HG02642 (cell line): ENCODE results near the gene KMT2B.
A peak's percentile ranks its signal among the peaks of the same experiment; 100 is the strongest.
"Not testable (repeated sequence)": the region's sequence is repeated elsewhere in the genome, so short reads cannot be mapped to it uniquely, and the experiment has no call there.

ENCODE experiments used
- ATAC-seq: cut with Tn5 transposase; IDR thresholded peaks from one replicate; pipeline ENCODE4 v1.9.1; 2021; ENCODE audit warnings: mild to moderate bottlenecking; ENCODE audit not compliant: unreplicated experiment, poor library complexity

The KMT2B gene

GRCh38 chr19:35754370-35755130 lies 36.7 kb downstream of the KMT2B start:
- no peak for ATAC-seq

DNA sequence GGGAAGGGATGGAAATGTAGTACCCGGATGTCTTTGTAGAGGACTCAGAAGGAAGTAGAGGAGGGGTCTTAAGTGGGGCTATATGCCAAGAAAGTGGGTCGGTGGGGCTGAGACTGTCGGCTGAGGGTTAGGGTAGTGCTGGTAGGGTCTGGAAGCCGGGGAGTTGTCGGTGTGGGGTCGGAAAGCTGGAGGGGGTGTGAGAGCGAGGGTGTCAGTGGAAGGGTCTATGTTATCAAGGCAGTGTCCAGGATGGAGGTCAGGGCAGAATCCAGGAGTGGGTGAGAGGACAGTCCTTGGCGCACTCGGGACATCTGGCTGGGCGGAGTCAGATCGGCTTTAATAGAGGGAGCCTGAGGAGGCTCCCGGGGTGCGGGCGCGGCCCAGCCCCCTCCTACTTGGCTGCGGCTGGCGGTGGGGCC lies 37.3 kb downstream of the KMT2B start:
- ATAC-seq: no peak

DNA sequence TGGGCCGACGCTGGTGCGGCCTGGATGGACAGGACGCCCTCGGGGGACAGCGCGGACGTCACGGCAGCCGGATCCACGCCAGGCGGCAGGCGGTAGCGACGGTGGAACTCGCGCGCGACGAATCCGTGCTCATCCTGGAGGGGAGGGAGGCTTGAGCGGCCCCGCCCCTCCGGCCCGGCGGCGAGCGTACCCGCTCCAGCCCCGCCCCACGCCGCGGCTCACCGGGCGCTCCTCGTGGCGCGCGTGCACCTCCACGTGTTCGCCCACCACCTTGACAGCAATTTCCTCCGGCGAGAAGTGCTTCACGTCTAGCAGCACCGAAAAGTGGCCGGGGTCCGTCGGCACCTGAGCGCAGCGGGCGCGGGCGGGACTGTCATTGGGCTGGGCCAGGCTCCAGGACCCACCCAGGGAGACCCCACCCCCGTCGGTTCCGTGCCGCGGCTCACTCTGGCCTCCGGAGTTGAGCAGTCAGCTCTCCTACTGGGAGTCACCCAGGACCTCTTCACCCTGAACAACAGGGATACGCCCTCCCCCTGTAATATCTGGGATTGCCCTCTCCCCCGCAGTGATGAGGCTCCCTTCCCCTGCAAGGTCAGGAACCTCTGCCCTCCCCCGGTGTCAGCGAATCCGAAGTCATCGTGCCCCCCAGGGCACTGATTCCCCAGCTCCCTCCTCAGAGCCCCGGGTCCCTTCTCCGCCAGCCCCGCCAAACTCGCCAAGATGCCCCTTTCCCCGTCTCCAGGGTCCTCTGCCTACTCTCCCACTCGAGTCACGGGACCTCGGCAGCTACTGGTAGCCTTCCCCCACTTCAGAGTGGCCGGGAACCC lies 38.0 kb downstream of the KMT2B start:
- ATAC-seq: no peak

GRCh38 chr19:35756377-35757230 lies 38.8 kb downstream of the KMT2B start, which contains the start of gene HSPB6:
HSPB6 (minus strand) TSS chr19:35757029; CDS start chr19:35757008, 21 bp downstream.
- ATAC-seq: no peak

DNA sequence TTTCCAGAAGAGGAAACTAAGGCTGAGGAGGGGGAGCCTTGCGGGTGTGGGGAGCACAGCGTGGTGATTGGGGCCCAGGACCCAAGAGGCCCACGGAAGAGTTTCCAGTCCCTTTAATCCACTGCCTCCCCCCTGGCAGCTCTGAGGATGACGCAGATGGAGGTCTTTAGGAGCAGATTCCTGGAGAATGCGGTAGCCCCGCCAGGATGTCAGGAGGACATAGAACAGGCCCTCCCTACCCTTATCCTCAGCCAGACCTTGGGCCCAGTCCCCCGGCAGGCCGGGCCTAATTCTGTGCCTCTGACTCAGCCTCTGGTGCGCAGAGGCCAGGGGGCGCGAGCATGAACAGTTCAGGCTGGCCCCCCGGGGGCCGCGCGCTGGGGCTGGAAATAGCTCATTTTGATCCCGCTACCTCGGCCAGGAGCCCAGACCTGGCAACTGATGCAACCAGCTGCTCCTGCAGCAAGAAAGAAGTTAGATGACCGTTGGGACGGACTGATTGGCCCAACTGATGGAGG lies 39.5 kb downstream of the KMT2B start:
- no peak for ATAC-seq

- ATAC-seq: peak; percentile 95
Measured at GRCh38 chr19:35757749-35758608, 40.2 kb downstream of the KMT2B start, which contains the start of gene PROSER3. PROSER3 (plus strand) TSS chr19:35758176; CDS start chr19:35758216, 40 bp downstream.

DNA sequence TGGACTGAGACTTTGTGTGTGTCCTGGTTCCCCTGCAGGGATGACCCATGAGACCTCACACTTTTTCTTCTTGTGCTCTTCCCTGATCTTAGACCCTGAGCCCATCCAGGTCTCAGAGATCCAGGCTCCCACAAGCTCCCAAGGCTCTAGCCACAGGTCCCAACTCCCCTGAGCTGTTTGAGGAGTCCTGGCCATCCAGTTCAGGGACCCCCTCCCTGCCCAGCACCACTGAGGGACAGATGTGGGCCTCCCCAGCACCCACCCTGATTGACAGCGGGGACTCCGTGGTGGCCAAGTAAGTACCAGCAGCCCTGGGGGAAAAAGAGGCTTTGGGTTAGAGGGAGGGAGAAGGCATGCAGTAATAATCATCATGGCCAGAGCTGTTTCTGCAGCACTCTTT lies 41.9 kb downstream of the KMT2B start:
- ATAC-seq: no peak

DNA sequence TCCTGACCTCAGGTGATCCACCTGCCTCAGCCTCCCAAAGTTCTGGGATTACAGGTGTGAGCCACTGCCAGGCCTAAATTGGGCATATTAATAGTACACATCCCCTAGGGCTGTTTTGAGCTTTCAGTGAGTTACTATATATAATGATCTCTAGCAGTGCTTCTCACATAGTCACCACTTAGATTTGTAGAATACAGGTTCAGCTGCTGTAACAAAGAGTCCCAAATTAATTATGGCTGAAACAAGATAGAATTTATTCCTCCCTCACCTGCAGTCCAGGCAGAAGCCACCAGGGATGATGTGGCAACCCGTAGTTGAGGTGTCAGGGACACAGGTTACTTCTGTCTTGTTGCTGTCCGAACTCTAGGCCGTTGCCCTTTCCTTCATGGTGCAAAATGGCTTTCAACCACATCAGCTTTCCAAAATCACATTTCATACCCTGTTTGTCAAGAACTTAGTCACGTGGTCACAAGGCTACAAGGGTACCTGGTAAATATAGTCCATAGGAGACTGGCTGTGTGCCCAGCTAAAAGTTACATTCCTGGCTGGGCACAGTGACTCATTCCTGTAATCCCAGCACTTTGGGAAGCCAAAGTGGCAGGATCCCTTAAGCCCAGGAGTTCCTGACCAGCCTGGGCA lies 43.0 kb downstream of the KMT2B start:
- ATAC-seq: no peak

DNA sequence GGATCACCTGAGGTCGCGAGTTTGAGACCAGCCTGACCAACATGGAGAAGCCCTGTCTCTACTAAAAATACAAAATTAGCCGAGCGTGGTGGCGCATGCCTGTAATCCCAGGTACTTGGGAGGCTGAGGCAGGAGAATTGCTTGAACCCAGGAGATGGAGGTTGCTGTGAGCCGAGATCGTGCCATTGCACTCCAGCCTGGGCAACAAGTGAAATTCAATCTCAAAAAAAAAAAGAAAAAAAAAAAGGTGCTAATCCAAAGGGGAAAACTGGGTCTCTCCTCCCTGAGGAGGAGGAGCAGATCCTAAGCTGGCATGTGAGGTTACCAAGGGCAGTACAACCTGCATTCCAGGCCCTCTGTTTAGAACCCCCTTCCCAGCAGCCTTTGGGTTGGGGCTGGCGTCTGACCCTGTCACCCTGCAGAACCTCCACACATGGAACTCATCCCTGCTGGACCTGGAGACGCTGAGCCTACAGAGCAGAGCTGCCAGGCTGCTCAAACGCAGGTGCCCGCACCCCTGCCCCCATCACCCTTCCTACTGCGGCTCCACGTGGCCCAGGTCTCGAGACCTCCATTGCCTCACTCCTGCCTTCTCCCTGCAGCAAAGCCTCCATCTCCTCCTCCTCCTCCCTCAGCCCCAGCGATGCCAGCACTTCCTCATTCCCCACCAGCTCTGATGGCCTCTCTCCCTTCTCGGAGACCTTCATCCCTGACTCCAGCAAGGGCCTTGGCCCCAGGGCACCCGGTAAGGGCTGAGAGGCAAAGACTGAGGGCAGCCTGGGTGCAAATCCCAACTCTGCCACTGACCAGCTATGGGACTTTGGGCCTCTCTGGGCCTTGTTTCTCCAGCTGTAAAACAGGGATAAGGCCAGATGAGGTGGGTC lies 46.9 kb downstream of the KMT2B start:
- no peak for ATAC-seq

DNA sequence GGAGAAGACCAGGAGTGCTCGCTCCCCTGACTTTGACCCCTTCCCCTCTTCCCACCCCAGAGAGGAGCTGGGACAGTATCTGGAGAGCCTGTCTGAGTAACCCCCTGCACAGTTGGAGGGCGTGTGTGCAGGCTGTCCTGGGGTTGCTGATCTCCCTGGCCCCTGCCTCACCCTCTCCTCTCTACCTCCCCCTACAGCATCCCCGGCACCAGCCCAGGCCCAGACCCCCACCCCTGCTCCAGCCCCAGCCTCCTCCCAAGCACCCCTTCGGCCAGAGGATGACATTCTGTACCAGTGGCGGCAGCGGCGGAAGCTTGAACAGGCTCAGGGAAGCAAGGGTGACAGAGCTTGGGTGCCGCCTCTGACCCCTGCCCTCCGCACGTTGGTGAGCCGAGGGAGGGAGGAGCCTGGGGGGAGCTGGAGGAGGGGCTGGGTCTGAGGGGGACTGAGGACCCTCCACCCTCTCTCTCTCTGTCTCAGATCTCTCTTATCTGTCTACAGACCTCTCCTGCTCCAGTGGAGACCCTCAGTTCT lies 48.8 kb downstream of the KMT2B start:
- ATAC-seq: no peak

DNA sequence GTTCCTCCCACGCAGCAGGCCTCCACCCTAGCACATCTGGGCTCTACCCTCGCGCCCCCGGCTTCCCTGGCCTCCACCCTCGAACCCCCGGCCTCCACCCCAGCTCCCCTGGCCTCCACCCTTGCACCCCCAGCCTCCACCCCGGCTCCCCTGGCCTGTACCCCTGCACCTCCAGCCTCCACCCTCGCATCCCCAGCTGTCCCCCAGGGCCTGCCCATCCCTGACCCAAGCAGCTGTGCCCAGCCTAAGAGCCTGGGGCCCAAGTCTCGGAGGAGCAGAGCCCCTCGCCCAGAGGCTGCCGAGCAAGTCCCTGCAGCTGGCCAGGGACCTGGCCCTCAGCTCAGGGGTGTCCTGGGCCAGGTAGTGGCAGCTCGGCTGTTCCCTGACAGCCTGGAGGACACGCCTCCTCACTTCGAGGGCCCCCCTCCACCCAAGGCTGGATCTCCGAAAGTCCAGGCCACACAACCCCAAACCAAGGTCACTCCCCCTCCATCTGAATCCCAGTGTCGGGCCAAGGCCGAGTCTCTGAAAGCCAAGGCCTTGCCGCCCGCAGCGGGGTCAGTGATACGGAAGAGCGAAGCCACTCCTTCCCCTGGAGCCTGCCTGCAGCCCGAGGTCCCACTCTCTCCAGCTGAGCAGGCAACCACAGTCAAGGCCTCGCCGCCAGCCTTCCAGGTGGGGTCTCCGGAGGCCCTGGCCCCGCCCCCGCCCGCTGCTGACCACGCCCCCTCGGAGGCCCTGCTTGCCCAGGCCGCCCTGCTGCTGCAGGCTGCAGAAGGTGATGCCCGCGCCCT lies 49.7 kb downstream of the KMT2B start:
- no peak for ATAC-seq

DNA sequence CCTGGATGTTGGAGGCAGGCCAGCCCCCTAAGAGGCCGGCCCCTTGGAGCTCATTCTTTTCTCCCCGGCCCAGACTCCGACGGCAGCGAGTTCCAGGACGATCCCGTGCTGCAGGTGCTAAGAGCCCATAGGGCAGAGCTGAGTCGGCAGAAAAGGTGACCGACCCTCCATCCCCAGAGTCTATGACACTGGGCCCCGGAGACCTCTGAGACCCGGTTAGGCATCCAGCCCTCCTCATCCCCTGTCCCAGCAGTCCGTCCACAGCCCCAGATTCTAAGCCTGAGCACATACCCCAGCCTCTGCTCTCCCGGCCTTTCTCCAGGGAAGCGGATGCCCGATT lies 50.2 kb downstream of the KMT2B start:
- no peak for ATAC-seq

GRCh38 chr19:35772362-35772761 lies 54.6 kb downstream of the KMT2B start:
- ATAC-seq: not testable (repeated sequence)

DNA sequence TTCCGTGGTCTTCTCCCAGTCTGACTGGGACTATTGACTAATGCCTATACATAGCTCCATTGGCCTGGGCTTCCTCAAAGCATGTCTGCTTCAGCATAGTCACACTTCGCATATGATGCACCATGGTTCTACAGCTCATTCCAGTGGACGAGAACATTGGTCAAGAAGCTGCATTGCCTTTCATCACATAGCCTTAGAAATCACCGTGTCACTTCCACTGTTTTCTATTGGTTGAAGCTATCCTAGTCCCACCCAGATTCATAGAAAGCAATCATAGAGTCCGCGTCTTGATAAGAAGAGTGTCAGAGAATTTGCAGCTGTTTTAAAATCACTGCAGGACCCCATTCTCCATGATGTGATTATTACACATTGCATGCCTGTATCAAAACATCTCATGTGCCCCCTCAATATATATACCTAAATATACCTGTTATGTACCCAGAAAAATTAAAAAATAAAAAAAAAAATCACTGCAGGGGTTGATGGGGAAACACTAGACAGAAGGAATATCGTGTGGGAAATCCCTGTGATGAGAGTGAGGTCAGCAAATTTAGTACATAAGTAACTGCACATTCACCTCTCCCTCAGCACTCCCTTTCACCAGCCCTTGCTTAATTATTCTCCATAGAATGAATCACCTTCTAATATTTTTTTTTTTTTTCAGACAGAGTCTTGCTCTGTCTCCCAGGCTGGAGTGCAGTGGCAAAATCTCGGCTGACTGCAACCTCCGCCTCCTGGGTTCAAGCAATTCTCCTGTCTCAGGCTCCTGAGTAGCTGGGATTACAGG lies 55.4 kb downstream of the KMT2B start:
- ATAC-seq: no peak

DNA sequence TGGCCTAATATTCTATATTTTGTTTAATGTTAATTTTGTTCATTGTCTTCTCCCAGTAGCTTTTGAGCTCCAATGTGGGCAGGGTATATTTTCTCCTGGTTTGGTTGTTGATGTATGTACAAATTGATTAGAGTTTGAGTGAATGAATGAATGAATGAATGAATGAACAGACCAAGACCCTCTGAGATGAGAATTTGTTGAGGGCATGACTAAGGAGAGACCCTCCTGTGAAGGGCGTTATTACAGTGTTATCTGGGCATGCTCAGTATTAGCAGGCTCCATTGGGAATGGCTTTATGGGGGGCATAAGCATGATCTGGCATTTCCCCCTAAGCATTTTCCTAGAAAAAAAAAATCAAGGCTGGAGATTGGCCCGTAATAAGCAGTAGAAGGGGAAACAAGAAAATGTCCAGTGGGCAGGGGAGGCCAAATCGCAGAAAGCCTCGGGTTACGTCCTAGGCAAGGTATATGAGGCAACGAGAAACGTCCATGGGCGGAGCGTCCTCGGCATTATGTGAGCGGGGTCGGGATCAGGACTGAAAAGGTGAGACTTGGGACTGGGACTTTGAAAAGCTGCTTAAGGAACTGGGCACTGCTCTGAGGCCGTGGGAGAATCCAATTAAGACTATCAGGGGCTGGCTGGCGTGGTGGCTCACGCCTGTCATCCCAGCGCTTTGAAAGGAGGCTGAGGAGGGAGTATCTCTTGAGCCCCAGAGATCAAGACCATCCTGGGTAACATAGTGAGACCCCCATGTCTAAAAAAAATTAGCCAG lies 56.7 kb downstream of the KMT2B start:
- no peak for ATAC-seq

GRCh38 chr19:35775046-35775297 lies 57.2 kb downstream of the KMT2B start:
- no peak for ATAC-seq
